Activated CD4-positive, alpha-beta memory T cell treated with anti-CD3 and anti-CD28 coated beads for 36 hours (primary cell): Measurements from ENCODE around the gene SOS1. TPM values are rescaled to one million over a fixed set of nuclear protein-coding genes. Genes with fewer than 3 reads are reported as not detected.

Experiments used
- CTCF ChIA-PET: fragments of 350-600 bp; sonication (Branson Sonifier 250); formaldehyde crosslinking; loops from one replicate; lab custom pipeline; 2021; ENCODE audit warnings: antibody characterized with exemption, inconsistent platforms; lab: Charles Lee
- POLR2A ChIA-PET: fragments of 350-600 bp; sonication (Branson Sonifier 250); formaldehyde crosslinking; loops from one replicate; lab custom pipeline; 2021; ENCODE audit warnings: antibody characterized with exemption; lab: Charles Lee
- DNase-seq: peaks from one replicate; pipeline ENCODE4 v3.0.0-alpha.2; 2020
- H3K27ac Mint-ChIP-seq: one replicate; pipeline ENCODE4 v1.8.0; 2021; ENCODE audit warnings: mixed read lengths
- H3K27me3 Mint-ChIP-seq: one replicate; pipeline ENCODE4 v1.8.0; 2021; ENCODE audit warnings: mixed read lengths
- H3K36me3 Mint-ChIP-seq: one replicate; pipeline ENCODE4 v1.8.0; 2021; ENCODE audit warnings: mixed read lengths
- H3K4me1 Mint-ChIP-seq: one replicate; pipeline ENCODE4 v1.8.0; 2021; ENCODE audit warnings: low read depth, mixed read lengths
- H3K4me3 Mint-ChIP-seq: one replicate; pipeline ENCODE4 v1.8.0; 2021; ENCODE audit warnings: mild to moderate bottlenecking, mixed read lengths
- H3K9me3 Mint-ChIP-seq: one replicate; pipeline ENCODE4 v1.8.0; 2021; ENCODE audit warnings: mixed read lengths
- intact Hi-C: fragments of 100-400 bp; cut with micrococcal nuclease; formaldehyde crosslinking; loops from one replicate; pipeline ENCODE4 v1.15.1; 2023
- total RNA-seq, 2 experiments: library from RNA; stranded (reverse); gene quantifications; one replicate each; pipeline ENCODE4 v1.2.3, GENCODE V29; 2021

SOS1 gene
- total RNA-seq, 2 experiments from 2014 or later, result 34.4 to 41.2 TPM

DNA sequence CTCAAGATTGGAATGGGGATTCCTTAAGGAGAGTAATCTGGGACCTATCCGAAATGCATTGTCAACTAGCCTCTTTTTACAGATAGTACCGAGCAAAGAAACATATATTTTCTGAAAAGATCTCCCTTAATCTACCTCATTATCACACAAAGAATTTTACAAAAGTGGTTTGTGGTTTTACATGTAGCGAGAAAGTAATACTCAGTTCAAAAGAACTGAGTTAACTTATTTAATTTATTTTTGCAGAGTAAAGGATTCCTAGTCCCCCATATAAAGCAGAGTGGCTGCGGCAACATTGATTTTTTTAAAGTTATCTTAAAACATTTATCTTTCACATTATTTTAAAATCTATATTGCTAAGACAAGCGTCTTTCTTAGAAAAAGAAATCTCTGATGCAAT lies 15.9 kb upstream of the SOS1 start:
- no peaks in the 10 kb centered on the region for H3K36me3 Mint-ChIP-seq
- H3K9me3 Mint-ChIP-seq, result no peaks in the 10 kb centered on the region
- H3K4me3 Mint-ChIP-seq, result peak overlapping the region; percentile 26
- H3K4me1 Mint-ChIP-seq, result peaks cover 57% of the 10 kb centered on the region
- DNase-seq, result no peak
- POLR2A ChIA-PET, result no interaction called here
- intact Hi-C loops, result loop anchor here (1.0 kb wide), 1 partner anchor 7 kb away; no protein-coding TSS in a partner anchor
- H3K27ac Mint-ChIP-seq, result peak overlapping the region; percentile 25
- no peaks in the 10 kb centered on the region for H3K27me3 Mint-ChIP-seq
- CTCF ChIA-PET, result interaction anchor here (0.7 to 1.6 kb wide), 4 partner anchors 10 to 91 kb away, joined by 3 to 8 read pairs (median 5); no protein-coding TSS in a partner anchor

DNA sequence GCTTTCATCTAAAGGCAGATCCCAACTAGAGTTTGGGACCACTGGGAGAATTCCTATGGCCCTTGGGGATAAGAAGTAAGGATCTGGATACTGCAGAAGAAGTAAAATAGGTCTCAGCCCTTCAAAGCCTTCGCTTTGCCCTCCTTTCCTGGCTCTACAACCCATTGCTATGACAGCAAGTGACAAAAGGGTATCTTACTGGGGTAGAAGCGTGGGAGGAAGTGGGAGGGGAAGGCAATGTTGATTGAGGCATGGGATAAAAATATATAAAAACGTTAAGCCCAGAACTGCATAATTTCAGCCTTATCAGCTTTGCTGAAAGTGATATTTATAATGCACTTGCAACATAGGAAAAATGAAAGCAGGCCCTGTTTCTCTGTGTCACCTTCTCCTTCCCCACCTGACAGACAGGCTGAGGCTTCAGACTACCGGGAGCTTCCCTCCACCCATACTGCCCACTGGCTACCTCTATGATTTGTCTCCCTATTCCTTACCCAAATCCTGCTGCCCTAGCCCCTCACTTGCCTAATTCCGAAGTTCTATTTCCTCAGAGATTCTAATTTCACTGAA lies 14.9 kb upstream of the SOS1 start:
- Mint-ChIP-seq H3K4me1 (peaks cover 53% of the 10 kb centered on the region), H3K9me3 (no peaks in the 10 kb centered on the region), H3K36me3 (no peaks in the 10 kb centered on the region), H3K27me3 (no peaks in the 10 kb centered on the region), H3K4me3 (peak overlapping the region; percentile 14), H3K27ac (peak overlapping the region; percentile 30)
- POLR2A ChIA-PET, result interaction anchor here (0.9 kb wide), 1 partner anchor 80 kb away, joined by 3 read pairs; no protein-coding TSS in a partner anchor
- DNase-seq, result no peak
- intact Hi-C loops, result no loop called here
- CTCF ChIA-PET, result interaction anchor here (1.0 to 1.6 kb wide), 2 partner anchors 92 to 188 kb away, joined by 3 to 8 read pairs; no protein-coding TSS in a partner anchor

DNA sequence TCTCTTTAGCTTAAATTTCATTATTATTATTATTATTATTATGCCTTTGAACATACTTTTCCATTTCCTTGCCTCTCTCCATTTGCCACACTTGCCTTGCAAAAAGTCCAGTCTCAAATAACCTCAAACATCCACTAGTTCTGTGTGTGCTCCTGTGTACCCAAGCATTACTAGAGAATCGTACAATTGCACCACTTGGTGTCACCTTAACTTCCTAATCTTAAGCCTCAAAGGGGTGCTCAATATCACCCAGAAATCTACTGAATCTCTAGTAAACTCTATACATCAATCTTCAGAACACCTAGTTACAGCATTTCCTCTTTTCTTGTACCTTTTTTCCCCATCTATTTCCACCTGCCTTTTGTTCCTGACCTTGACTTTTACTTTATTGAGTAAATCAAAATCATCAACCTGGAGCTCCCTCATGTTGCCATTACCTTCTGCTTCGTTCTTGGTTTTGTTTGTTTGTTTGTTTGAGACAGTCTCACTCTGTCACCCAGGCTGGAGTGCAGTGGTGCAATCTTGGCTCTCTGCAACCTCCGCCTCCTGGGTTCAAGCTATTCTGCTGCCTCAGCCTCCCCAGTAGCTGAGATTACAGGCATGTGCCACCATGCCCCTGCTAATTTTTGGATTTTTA lies 12.5 kb upstream of the SOS1 start:
- Mint-ChIP-seq H3K4me3 (no peak overlapping the region), H3K36me3 (no peaks in the 10 kb centered on the region), H3K27me3 (no peaks in the 10 kb centered on the region), H3K27ac (no peak overlapping the region), H3K9me3 (no peaks in the 10 kb centered on the region), H3K4me1 (peaks cover 50% of the 10 kb centered on the region)
- POLR2A ChIA-PET, result interaction anchor here (1.4 kb wide), 1 partner anchor 9 kb away, joined by 4 read pairs; no protein-coding TSS in a partner anchor
- DNase-seq, result no peak
- CTCF ChIA-PET, result interaction anchor here (1.2 kb wide), 1 partner anchor 94 kb away, joined by 3 read pairs; no protein-coding TSS in a partner anchor
- intact Hi-C loops, result no loop called here

GRCh38 chr2:39128919-39129391 lies 8.1 kb upstream of the SOS1 start:
- Mint-ChIP-seq H3K9me3 (no peaks in the 10 kb centered on the region), H3K27ac (peak overlapping the region; percentile 79), H3K4me1 (peaks cover 46% of the 10 kb centered on the region), H3K36me3 (no peaks in the 10 kb centered on the region), H3K4me3 (no peak overlapping the region), H3K27me3 (no peaks in the 10 kb centered on the region)
- POLR2A ChIA-PET, result interaction anchor here (0.7 to 2.4 kb wide), 5 partner anchors 9 to 101 kb away, joined by 3 to 9 read pairs (median 6); no protein-coding TSS in a partner anchor
- CTCF ChIA-PET, result interaction anchor here (1.1 to 6.3 kb wide), 2 partner anchors 88 to 100 kb away, joined by 5 to 80 read pairs; no protein-coding TSS in a partner anchor
- intact Hi-C loops, result loop anchor here (1.0 to 10.0 kb wide), 11 partner anchors 8 to 1762 kb away; partner anchors contain the start of genes GALM, HNRNPLL and THUMPD2
- peak; percentile 87 for DNase-seq

GRCh38 chr2:39127973-39128372 lies 7.1 kb upstream of the SOS1 start:
- Mint-ChIP-seq H3K4me3 (no peak overlapping the region), H3K36me3 (peaks cover 3% of the 10 kb centered on the region), H3K4me1 (peaks cover 46% of the 10 kb centered on the region), H3K27ac (peak overlapping the region; percentile 20), H3K9me3 (no peaks in the 10 kb centered on the region), H3K27me3 (no peaks in the 10 kb centered on the region)
- peak; percentile 76 for DNase-seq
- CTCF ChIA-PET, result interaction anchor here (1.0 to 6.3 kb wide), 4 partner anchors 9 to 101 kb away, joined by 3 to 80 read pairs (median 6); no protein-coding TSS in a partner anchor
- POLR2A ChIA-PET, result interaction anchor here (0.9 to 2.4 kb wide), 7 partner anchors 8 to 100 kb away, joined by 3 to 9 read pairs (median 4); no protein-coding TSS in a partner anchor
- intact Hi-C loops, result loop anchor here (2.0 to 10.0 kb wide), 7 partner anchors 311 to 1761 kb away; partner anchors contain the start of genes GALM, HNRNPLL and THUMPD2

DNA sequence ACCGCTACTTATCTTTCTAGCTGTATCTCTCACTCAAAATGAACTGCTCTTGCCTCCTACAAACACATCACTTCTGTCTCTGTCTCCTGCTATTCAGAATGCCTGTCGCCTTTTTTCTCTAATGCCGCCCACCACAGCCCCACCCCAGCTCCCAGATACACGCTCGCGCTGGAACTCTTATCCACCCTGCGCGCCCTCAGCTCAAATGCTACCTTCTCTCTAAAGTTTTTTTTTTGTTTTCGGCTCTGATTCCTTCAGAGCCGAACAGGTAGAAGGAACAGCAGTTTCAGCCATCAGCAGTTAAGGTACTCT lies 3.9 kb upstream of the SOS1 start:
- ChIA-PET POLR2A (interaction anchor here (1.0 to 1.8 kb wide), 7 partner anchors 9 to 374 kb away, joined by 3 to 9 read pairs (median 4); partner anchors contain the start of gene SRSF7), CTCF (interaction anchor here (0.7 to 6.3 kb wide), 13 partner anchors 10 to 305 kb away, joined by 3 to 80 read pairs (median 5); no protein-coding TSS in a partner anchor)
- peak overlapping the region; percentile 95 for H3K27ac Mint-ChIP-seq
- H3K4me1 Mint-ChIP-seq, result peaks cover 48% of the 10 kb centered on the region
- intact Hi-C loops, result loop anchor here (1.0 to 10.0 kb wide), 12 partner anchors 24 to 1757 kb away; partner anchors contain the start of genes ATL2, GALM, HNRNPLL and SRSF7
- peak overlapping the region; percentile 80 for H3K4me3 Mint-ChIP-seq
- no peaks in the 10 kb centered on the region for H3K9me3 Mint-ChIP-seq
- peaks cover 4% of the 10 kb centered on the region for H3K36me3 Mint-ChIP-seq
- peak; percentile 48 for DNase-seq
- H3K27me3 Mint-ChIP-seq, result no peaks in the 10 kb centered on the region

DNA sequence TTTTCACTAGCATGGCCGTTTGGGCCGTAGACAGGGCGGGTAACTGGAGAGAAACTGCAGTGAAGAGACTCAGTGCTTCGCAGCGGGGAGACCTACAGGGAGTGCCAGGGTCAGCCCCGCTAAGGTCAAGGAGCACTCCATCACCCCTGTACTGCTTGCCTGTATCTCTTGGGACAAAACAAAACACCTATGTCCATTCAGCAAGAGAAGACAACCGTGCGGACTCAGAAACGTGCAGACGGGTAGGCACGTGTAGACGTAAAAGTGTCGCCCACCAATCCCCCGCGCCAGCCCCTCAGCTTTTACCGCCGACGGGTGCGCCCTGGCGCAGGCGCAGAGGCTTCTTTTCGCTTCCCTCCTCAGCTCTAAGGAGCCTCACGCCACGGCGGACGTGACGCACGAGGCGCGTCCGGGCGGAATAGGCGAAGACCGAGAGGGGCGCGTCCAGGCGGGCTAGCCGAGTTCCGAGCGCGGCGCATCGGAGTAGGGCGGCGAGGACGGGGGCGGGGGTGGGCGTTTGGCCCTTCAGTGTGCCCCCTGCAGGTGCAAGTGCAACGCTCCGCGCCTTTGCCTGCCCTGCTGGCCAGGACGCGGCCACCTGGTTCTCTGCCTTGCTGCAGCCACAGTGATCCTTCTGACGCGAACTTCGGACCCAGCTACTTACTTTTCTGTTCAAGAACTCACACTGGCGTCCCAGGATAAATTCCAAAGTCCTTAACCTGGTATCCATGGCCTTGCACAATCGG lies 3.3 kb upstream of the SOS1 start:
- CTCF ChIA-PET, result interaction anchor here (0.6 to 6.3 kb wide), 15 partner anchors 10 to 305 kb away, joined by 3 to 80 read pairs (median 5); no protein-coding TSS in a partner anchor
- Mint-ChIP-seq H3K9me3 (no peaks in the 10 kb centered on the region), H3K27ac (peak overlapping the region; percentile 95), H3K4me1 (peaks cover 42% of the 10 kb centered on the region), H3K4me3 (peak overlapping the region; percentile 80), H3K27me3 (no peaks in the 10 kb centered on the region), H3K36me3 (peaks cover 9% of the 10 kb centered on the region)
- POLR2A ChIA-PET, result interaction anchor here (0.5 to 1.8 kb wide), 8 partner anchors 9 to 373 kb away, joined by 3 to 9 read pairs (median 4); partner anchors contain the start of gene SRSF7
- intact Hi-C loops, result loop anchor here (1.0 to 10.0 kb wide), 9 partner anchors 24 to 747 kb away; partner anchors contain the start of genes ATL2, SRSF7 and THUMPD2
- DNase-seq, result peak; percentile 97

DNA sequence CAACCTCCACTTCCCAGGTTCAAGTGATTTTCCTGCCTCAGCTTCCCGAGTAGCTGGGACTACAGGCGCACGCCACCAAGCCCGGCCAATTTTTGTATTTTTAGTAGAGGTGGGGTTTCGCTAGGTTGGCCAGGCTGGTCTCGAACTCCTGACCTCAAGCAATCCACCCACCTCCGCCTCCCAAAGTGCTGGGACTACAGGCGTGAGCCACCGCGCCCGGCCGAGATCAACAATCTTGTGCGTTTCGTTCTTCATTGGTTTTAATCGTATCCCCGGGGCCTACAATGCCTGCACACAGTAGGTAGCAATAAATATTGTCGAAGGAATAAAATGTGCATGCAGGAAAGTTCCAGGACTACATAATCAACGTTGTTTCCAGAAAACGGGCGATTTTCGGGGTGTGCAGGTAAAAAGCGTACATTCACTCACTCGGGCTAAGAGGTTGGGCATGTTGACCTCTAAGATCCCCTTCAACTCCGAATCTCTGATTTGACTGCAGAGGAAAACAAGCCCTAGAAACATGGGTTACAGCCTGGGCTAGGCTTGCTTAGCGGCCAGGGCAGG lies 2.7 kb upstream of the SOS1 start:
- Mint-ChIP-seq H3K27me3 (no peaks in the 10 kb centered on the region), H3K4me1 (peaks cover 42% of the 10 kb centered on the region), H3K36me3 (peaks cover 10% of the 10 kb centered on the region)

GRCh38 chr2:39121523-39122063 lies 742 bp upstream of the SOS1 start:
- Mint-ChIP-seq H3K4me1 (peaks cover 45% of the 10 kb centered on the region), H3K36me3 (peaks cover 10% of the 10 kb centered on the region), H3K4me3 (peak overlapping the region; percentile 84), H3K9me3 (no peaks in the 10 kb centered on the region), H3K27me3 (no peaks in the 10 kb centered on the region), H3K27ac (peak overlapping the region; percentile 94)
- DNase-seq, result no peak
- intact Hi-C loops, result loop anchor here (2.0 to 10.0 kb wide), 6 partner anchors 63 to 744 kb away; partner anchors contain the start of genes ATL2, SRSF7 and THUMPD2
- POLR2A ChIA-PET, result interaction anchor here (1.0 to 2.7 kb wide), 5 partner anchors 12 to 370 kb away, joined by 3 to 11 read pairs (median 5); partner anchors contain the start of gene SRSF7
- CTCF ChIA-PET, result interaction anchor here (0.9 to 7.0 kb wide), 3 partner anchors 63 to 174 kb away, joined by 3 to 132 read pairs (median 28); no protein-coding TSS in a partner anchor

More for the DNA sequence above, 2.7 kb upstream of the SOS1 start:
- H3K9me3 Mint-ChIP-seq, result no peaks in the 10 kb centered on the region
- H3K27ac Mint-ChIP-seq, result peak overlapping the region; percentile 95
- intact Hi-C loops, result loop anchor here (5.0 to 10.0 kb wide), 5 partner anchors 176 to 746 kb away; partner anchors contain the start of genes ATL2, SRSF7 and THUMPD2
- H3K4me3 Mint-ChIP-seq, result peak overlapping the region; percentile 80
- POLR2A ChIA-PET, result interaction anchor here (0.5 to 1.8 kb wide), 4 partner anchors 15 to 372 kb away, joined by 3 to 9 read pairs (median 6); partner anchors contain the start of gene SRSF7
- no peak for DNase-seq
- CTCF ChIA-PET, result interaction anchor here (0.6 to 6.3 kb wide), 10 partner anchors 9 to 247 kb away, joined by 3 to 80 read pairs (median 6); no protein-coding TSS in a partner anchor

DNA sequence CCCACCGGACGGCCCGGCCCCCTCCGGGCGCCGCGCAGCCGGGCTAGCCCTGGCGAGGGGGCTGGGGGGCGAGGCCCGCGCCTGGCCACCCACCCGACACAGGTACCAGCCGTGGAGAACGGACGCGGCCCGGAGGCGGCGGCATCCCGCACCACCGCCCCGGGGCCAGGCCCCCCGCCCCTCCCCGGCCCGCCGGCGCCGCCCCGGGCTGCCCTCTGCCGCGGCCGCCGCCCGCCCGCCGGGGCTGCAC lies 405 bp downstream of the SOS1 start:
- H3K9me3 Mint-ChIP-seq, result no peaks in the 10 kb centered on the region
- H3K27me3 Mint-ChIP-seq, result no peaks in the 10 kb centered on the region
- peaks cover 52% of the 10 kb centered on the region for H3K4me1 Mint-ChIP-seq
- no peak overlapping the region for H3K27ac Mint-ChIP-seq
- no peak for DNase-seq
- intact Hi-C loops, result loop anchor here (1.0 to 10.0 kb wide), 7 partner anchors 62 to 743 kb away; partner anchors contain the start of genes ATL2, SRSF7 and THUMPD2
- H3K4me3 Mint-ChIP-seq, result no peak overlapping the region
- CTCF ChIA-PET, result interaction anchor here (0.9 to 7.0 kb wide), 10 partner anchors 9 to 173 kb away, joined by 3 to 132 read pairs (median 4); no protein-coding TSS in a partner anchor
- POLR2A ChIA-PET, result interaction anchor here (0.7 to 2.7 kb wide), 16 partner anchors 8 to 372 kb away, joined by 3 to 11 read pairs (median 4); partner anchors contain the start of gene SRSF7
- H3K36me3 Mint-ChIP-seq, result peaks cover 19% of the 10 kb centered on the region
